NCI-H2107 (cell line): ENCODE measurements around the gene JPH3.

Source experiments
- DNase-seq: peaks from one replicate; lab custom pipeline; 2025; lab: John Stamatoyannopoulos, UW

JPH3 gene

GRCh38 chr16:87741700-87742415 lies 139.6 kb downstream of the JPH3 start:
- no peak for DNase-seq

GRCh38 chr16:87742781-87743490 lies 140.6 kb downstream of the JPH3 start:
- peak; percentile 29 for DNase-seq

- no peak for DNase-seq
Observed at GRCh38 chr16:87744750-87745514, 142.6 kb downstream of the JPH3 start.

DNA sequence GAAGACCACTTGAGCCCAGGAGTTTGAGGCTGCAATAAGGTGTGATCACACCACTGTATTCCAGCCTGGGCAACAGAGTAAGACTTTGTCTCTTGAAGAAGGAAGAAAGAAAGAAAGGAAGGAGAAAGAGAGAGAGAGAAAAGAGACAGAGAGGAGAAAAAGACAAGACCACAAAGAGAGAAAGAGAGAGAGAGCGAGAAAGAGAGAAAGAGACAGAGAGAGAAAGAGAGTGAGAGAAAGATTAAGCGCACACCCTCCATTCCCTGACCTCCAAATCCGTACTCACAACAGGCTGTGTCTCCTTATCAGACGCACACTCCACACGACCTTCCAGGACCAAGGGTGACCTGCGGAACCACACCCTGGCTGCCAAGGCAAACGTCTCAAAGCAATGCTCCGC lies 143.9 kb downstream of the JPH3 start:
- DNase-seq = no peak
